IPS-15b (cell line): ENCODE data around the gene WFDC12.
A peak's percentile ranks its signal among the peaks of the same experiment; 100 is the strongest.

Source experiments
- H3K27me3 ChIP-seq: one replicate; pipeline ENCODE4 v1.6.1; 2013; ENCODE audit warnings: low read length; ENCODE audit not compliant: control insufficient read depth, insufficient read depth
- H3K36me3 ChIP-seq: one replicate; pipeline ENCODE4 v1.6.1; 2013; ENCODE audit warnings: low read length; ENCODE audit not compliant: control insufficient read depth, insufficient read depth
- H3K4me1 ChIP-seq: one replicate; pipeline ENCODE4 v1.6.1; 2013; ENCODE audit warnings: mild to moderate bottlenecking, low read length; ENCODE audit not compliant: control insufficient read depth, insufficient read depth
- H3K4me3 ChIP-seq: one replicate; pipeline ENCODE4 v1.5.1; 2013; ENCODE audit warnings: low read depth, low read length
- H3K9ac ChIP-seq: one replicate; pipeline ENCODE4 v1.6.1; 2013; ENCODE audit warnings: low read depth, mild to moderate bottlenecking, low read length
- H3K9me3 ChIP-seq: one replicate; pipeline ENCODE4 v1.6.1; 2013; ENCODE audit warnings: mild to moderate bottlenecking, low read length; ENCODE audit not compliant: control insufficient read depth, insufficient read depth

The WFDC12 gene

DNA sequence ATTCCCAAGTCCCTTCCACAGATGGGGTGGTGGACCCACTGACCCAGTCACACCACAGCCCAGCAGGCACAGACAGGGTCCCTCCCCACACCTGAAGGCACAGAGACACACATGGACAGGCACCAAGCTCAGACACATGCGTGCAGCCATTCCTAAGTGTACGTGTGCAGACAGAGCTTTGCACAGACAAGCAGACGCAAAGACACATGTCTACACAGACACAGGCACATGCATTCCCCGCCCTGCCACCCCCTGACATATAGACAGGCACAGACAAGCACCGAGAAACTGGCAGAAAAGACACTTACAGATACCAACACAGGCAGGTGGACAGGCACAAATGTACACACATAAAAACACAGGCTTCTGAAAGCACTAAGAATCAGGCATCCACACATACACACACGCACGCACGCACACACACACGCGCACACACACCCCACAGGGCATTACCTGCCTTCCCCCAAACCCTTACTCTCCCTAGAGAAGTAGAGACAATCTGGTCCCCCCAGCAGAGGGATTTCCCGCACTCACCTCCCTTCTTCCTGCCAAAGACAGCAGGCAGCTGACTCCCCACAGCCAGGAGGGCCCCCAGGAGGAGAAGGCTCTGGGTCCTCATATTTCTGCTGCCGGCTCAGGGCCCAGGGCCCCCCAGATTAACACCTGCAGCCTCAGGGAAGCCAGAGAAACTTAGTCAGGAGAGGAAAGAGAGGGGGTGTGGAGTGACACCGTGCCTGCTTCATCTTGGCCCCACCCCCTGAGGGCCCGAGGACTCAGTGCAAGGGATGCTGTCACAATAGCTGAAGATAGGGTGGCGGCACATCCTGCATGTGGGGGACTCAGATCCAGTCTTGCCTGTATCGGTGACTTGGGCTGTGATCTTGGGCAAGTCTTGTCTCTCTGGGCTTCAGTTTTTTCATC, 9.5 kb downstream of the WFDC12 start, which contains the start of gene WFDC5:
Gene WFDC5 (minus strand): TSS at position 710 of the 921 bp plus-strand sequence. CDS start 91 bp downstream, at position 619.
- Histone ChIP-seq H3K4me1 (no peaks in the 10 kb centered on the region), H3K36me3 (no peaks in the 10 kb centered on the region), H3K9ac (no peak within 1 kb of the TSS), H3K4me3 (no peak within 1 kb of the TSS), H3K9me3 (no peaks in the 10 kb centered on the region), H3K27me3 (no peaks in the 10 kb centered on the region)

DNA sequence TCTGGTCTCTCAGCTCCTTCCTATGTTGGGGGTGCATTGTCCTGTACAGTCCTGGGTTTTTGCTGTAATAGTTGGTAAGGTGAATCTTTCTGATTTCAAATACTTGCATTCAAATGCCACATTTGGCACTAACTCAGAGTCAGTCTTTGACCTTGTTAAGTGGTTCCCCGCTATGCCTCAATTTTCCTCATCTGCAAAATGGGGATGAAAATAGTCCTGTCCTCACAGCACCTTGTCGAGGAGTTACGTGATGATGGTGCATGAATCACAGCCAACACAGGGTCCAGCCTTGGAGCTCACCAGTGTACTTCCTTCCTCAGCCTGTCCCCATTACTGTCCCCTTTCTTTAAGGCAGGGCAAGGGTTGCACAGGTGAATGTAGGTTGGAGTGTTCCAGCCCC, 10.4 kb downstream of the WFDC12 start:
- Histone ChIP-seq H3K9me3 (no peaks in the 10 kb centered on the region), H3K27me3 (no peaks in the 10 kb centered on the region), H3K36me3 (no peaks in the 10 kb centered on the region), H3K9ac (no peak overlapping the region), H3K4me1 (no peaks in the 10 kb centered on the region), H3K4me3 (no peak overlapping the region)

DNA sequence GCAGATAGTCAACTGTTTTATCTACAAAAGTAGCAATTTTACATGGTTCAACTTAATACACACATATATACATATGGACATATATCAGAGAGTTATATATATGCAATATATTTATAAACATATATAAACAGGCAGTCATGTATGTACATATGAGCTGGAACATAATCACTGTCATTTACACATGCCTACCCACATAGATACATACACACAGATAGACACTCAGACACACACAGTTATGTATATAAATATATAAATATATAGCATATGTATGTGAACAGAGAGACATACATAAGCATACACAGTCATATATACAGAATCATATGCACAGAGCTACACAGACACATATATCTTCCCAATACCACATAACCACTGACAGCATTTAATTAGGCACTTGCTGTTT, 11.5 kb downstream of the WFDC12 start:
- no peak overlapping the region for H3K4me3 ChIP-seq
- H3K4me1 ChIP-seq = no peaks in the 10 kb centered on the region
- H3K36me3 ChIP-seq = no peaks in the 10 kb centered on the region
- H3K9ac ChIP-seq = no peak overlapping the region
- H3K9me3 ChIP-seq = no peaks in the 10 kb centered on the region
- H3K27me3 ChIP-seq = no peaks in the 10 kb centered on the region

DNA sequence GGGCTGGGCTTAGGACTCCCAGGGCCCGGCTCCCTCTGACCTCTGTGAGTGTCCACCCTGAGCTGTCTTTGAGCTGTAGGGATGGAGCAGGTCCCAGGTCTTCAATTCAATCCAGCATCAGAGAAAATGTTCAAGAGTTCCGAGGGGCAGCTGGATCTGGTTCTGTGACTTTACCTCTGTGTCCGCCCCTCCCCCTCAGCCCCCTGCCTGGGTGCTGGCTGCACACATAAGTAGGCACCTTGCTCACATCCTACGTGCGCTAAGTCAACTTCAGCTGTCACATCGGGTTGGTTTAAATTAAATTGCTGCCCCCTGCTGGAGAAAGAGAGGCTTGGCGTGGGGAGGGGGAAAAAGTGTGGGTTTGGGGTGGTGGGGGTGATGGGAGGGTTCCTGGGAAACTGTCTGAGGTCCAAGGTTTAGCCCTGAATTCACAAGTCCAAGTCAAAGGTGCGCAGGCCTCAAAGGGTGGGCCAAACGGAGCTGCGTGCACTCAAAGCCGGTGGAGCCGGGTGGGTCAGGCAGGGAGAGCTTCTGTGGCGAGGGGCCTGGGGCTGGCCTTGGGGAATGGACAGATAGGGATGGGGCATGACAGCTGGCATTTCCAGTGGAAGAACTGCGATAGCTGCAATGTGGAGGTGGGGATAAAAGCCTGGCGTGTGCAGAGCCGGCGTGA, 12.3 kb downstream of the WFDC12 start:
- H3K4me1 ChIP-seq = no peaks in the 10 kb centered on the region
- no peaks in the 10 kb centered on the region for H3K9me3 ChIP-seq
- H3K4me3 ChIP-seq = no peak overlapping the region
- no peaks in the 10 kb centered on the region for H3K27me3 ChIP-seq
- H3K9ac ChIP-seq = no peak overlapping the region
- no peaks in the 10 kb centered on the region for H3K36me3 ChIP-seq

DNA sequence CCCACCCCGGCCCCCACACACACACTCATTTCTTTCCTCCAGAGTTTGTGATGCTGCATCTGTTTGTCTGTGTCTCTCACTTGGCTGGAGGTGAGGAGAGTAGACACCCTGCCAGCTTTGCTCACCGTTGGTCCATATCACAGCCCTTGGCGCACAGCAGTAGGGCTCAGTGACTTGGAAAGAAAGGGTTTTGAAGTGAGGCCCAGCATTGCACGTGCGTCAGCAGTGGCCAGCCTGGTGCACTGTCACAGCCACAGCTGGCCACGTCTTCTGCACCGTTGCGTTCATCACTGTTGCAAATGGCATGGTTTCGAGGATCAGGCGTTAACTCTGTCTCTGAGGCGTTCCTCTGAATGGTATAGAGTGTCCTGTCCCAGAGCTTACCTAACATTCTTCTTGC, 13.0 kb downstream of the WFDC12 start:
- Histone ChIP-seq H3K27me3 (no peaks in the 10 kb centered on the region), H3K36me3 (no peaks in the 10 kb centered on the region), H3K9me3 (no peaks in the 10 kb centered on the region), H3K9ac (no peak overlapping the region), H3K4me3 (no peak overlapping the region), H3K4me1 (no peaks in the 10 kb centered on the region)

DNA sequence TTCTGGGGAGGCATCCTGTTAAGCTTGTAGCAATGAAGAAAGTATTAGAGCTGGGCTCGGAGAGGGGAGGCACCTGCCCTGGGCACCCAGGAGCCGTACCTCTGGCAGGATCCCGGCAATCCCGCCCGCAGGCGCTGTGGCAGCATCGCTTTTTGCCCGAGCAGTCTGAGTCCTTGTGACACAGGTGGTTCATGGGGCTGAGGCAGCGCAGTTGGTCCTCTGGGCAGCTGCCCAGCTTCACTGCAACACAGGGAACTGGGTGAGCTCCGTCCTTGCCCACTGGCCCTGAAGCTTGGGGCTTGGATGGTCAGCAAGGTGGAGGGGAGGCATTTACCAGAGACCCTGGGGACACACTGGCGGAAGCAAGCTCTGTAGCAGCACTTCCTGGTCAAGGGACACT, 14.0 kb downstream of the WFDC12 start:
- no peaks in the 10 kb centered on the region for H3K4me1 ChIP-seq
- no peak overlapping the region for H3K4me3 ChIP-seq

DNA sequence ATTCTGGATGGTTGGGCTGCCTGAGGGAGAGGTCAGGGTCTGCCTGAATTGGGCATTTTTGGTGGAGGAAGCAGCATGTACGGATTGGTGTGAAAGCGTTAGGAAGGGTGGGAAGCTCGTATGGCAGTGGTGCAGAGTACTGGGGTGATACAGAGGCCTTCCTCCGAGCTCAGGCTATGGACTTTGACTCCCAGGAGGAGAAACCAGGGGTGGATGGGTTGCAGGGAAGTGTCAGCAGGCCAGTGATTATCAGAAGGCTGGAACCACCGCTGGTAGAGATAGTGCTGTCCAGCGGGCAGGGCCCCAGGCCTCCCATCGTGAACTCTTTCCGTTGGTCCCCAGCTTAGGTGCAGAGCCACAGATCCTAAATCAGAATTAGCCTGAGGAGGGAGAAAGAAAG, 14.6 kb downstream of the WFDC12 start:
- no peaks in the 10 kb centered on the region for H3K9me3 ChIP-seq
- no peak overlapping the region for H3K4me3 ChIP-seq
- no peak overlapping the region for H3K9ac ChIP-seq
- no peaks in the 10 kb centered on the region for H3K4me1 ChIP-seq
- no peaks in the 10 kb centered on the region for H3K36me3 ChIP-seq
- no peaks in the 10 kb centered on the region for H3K27me3 ChIP-seq

More for the DNA sequence above, 14.0 kb downstream of the WFDC12 start:
- Histone ChIP-seq H3K9ac (no peak overlapping the region), H3K27me3 (no peaks in the 10 kb centered on the region), H3K36me3 (no peaks in the 10 kb centered on the region), H3K9me3 (no peaks in the 10 kb centered on the region)

DNA sequence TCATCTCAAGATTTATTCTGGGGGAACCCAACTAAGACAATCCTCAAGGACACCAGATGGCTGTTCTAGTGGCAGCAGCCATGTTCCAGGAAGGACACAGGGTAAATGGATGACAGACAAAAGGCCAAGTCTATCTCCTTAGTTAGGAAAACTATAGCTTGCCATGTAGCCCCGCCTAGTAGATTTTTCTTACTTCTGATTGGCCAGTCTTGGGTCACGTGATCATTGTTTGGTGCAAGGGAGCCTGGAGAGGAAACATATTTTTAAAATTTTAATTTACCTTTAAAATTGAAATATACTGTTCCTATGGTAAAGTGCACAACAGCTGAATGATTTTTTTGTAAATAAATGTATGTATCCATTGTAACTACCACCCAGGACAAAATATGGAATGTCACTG, 18.9 kb downstream of the WFDC12 start:
- Histone ChIP-seq H3K4me3 (no peak overlapping the region), H3K9ac (no peak overlapping the region), H3K27me3 (peaks cover 12% of the 10 kb centered on the region), H3K9me3 (no peaks in the 10 kb centered on the region), H3K4me1 (peaks cover 4% of the 10 kb centered on the region), H3K36me3 (no peaks in the 10 kb centered on the region)

DNA sequence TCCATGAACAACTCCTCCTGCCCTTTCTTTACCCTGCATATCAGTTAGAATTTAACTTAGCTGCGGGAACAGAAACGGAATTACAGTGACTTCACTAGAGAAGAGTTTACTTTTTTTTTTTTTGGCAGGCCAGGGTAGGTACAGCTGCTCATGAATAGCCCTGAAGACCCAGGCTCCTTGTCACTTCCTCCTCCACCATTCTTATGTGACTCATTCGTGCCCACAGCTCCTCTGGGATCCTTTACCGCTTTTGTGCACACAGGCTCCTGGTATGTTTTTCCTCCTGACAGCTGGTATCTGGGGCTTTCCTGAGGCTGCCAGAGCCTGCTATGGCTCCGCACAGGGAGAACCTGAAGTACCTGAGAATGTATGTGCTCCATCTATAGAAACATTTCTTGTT, 19.5 kb downstream of the WFDC12 start:
- H3K9ac ChIP-seq = no peak overlapping the region

DNA sequence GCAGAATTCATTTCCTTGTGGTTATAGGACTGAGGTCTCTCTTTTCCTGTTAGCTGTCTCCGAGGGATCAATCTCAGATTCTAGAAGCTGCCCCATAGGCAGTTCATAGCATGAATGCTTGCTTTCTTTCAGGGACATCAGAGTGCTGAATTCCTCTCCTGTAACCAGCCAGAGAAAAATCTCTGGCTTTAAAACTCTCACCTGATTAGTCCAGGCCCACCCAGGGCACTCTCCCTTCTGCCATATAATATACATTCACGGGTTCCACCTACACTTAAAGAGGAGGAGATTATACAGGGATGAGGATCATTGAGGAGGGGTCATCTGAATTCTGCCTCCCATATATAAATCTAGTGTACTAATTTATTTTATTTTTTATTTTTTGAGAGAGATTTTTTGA, 21.2 kb downstream of the WFDC12 start:
- H3K9me3 ChIP-seq = no peaks in the 10 kb centered on the region
- no peak overlapping the region for H3K9ac ChIP-seq
- H3K4me1 ChIP-seq = peaks cover 4% of the 10 kb centered on the region
- peaks cover 32% of the 10 kb centered on the region for H3K27me3 ChIP-seq
- H3K36me3 ChIP-seq = no peaks in the 10 kb centered on the region
- H3K4me3 ChIP-seq = no peak overlapping the region

More for the DNA sequence above, 19.5 kb downstream of the WFDC12 start:
- Histone ChIP-seq H3K36me3 (no peaks in the 10 kb centered on the region), H3K4me3 (no peak overlapping the region), H3K4me1 (peaks cover 4% of the 10 kb centered on the region), H3K27me3 (peaks cover 17% of the 10 kb centered on the region), H3K9me3 (no peaks in the 10 kb centered on the region)

DNA sequence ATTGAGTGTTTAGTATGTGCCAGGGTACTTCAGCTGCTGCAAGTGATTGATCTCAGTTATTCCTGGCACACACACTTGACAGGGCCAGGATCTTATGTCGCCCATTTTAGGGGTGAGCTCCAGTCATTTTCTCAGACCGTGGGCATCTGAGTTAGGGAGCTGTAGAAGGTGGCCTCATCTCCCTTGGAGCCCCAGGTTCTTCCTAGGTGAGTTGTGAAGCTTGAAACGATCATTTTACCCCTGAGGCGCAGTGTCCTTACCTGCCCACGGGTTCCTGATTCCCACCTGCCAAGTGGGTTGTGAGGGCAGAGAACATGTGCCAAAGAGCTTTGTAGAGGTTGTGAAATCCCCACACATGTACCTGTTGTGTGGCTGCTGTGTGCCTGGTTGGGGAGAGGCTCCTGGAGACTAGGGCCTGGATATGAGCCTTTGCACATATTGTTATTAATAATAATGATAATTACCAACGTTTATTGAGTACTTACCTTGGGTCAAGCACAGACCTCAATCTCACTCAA, 22.9 kb downstream of the WFDC12 start:
- no peaks in the 10 kb centered on the region for H3K36me3 ChIP-seq
- H3K9ac ChIP-seq = no peak overlapping the region
- peak overlapping the region; percentile 6 for H3K4me3 ChIP-seq
- peaks cover 46% of the 10 kb centered on the region for H3K27me3 ChIP-seq
- no peaks in the 10 kb centered on the region for H3K9me3 ChIP-seq
- peaks cover 4% of the 10 kb centered on the region for H3K4me1 ChIP-seq
